Subcutaneous preadipocyte (primary cell): Measurements from ENCODE around the gene TRIM62. TPM values are rescaled to one million over a fixed set of nuclear protein-coding genes. Genes with fewer than 3 reads are reported as not detected.

ENCODE experiments used
- total RNA-seq: library from RNA; depleted of rRNA; stranded (reverse); fragments of >200 nt; gene quantifications from 2 replicates; pipeline ENCODE4 v1.2.3, GENCODE V29; 2012

The TRIM62 gene
- total RNA-seq, result 1.1 and 1.2 TPM in 2 replicates

GRCh38 chr1:33181921-33182341 is at the start of gene TRIM62:
Gene TRIM62, minus strand, starts transcription at chr1:33182043. Its CDS starts 611 bp downstream, at chr1:33181432.

Other genes with a start within 250 kb of the TRIM62 start
- gene RNF19B, start 217.2 kb downstream of the TRIM62 start, total RNA-seq, result 7.7 and 9.8 TPM in 2 replicates
- gene AK2, start 145.2 kb downstream of the TRIM62 start, total RNA-seq, result 101 and 103 TPM in 2 replicates
- 6.3 and 10.3 TPM in 2 replicates for gene AZIN2, start 100.9 kb downstream of the TRIM62 start, total RNA-seq
- gene ZNF362, start 74.4 kb upstream of the TRIM62 start, total RNA-seq, result 5.9 and 6.1 TPM in 2 replicates
- gene A3GALT2, start 139.1 kb upstream of the TRIM62 start, total RNA-seq, result not detected in 2 replicates
- 135 and 153 TPM in 2 replicates for gene PHC2, start 249.1 kb upstream of the TRIM62 start, total RNA-seq